HEK293 (cell line): ENCODE measurements around the gene UCN2.

Source experiments
- CTCF ChIP-seq: fragments of 450-650 bp; formaldehyde crosslinking; IDR thresholded peaks from 2 replicates; pipeline ENCODE4 v1.5.1; 2016; ENCODE audit warnings: missing biosample characterization, missing genetic modification characterization
- KLF16 ChIP-seq: fragments of 450-650 bp; formaldehyde crosslinking; IDR thresholded peaks from 2 replicates; pipeline ENCODE4 v1.5.1; 2017; ENCODE audit warnings: missing biosample characterization, missing genetic modification characterization
- KLF9 ChIP-seq: fragments of 450-650 bp; formaldehyde crosslinking; IDR thresholded peaks from 2 replicates; pipeline ENCODE4 v1.5.1; 2016; ENCODE audit warnings: missing biosample characterization, missing genetic modification characterization, low read depth
- REPIN1 ChIP-seq: fragments of 450-650 bp; formaldehyde crosslinking; IDR thresholded peaks from 2 replicates; pipeline ENCODE4 v1.5.1; 2017; ENCODE audit warnings: missing biosample characterization, missing genetic modification characterization, low read depth
- ZNF274 ChIP-seq, 2 experiments: fragments of 200-500 bp in 1 of 2; fragments of 450-650 bp in 1 of 2; sonication (Bioruptor generic) in 1 of 2; formaldehyde crosslinking in 1 of 2; IDR thresholded peaks; 2 replicates each; pipeline versions ENCODE4 v1.5.1 to v1.6.1; 2014 to 2016; ENCODE audit warnings: borderline replicate concordance in 1 of 2, inconsistent platforms in 1 of 2, low read length in 1 of 2, missing biosample characterization in 1 of 2, missing genetic modification characterization in 1 of 2
- ZNF292 ChIP-seq: fragments of 450-650 bp; formaldehyde crosslinking; IDR thresholded peaks from 2 replicates; pipeline ENCODE4 v1.5.1; 2016; ENCODE audit warnings: low read depth, missing biosample characterization, missing genetic modification characterization, borderline replicate concordance
- ZNF530 ChIP-seq: fragments of 450-650 bp; formaldehyde crosslinking; IDR thresholded peaks from 2 replicates; pipeline ENCODE4 v1.5.1; 2016; ENCODE audit warnings: low read depth, missing biosample characterization, missing genetic modification characterization
- ZNF660 ChIP-seq: fragments of 450-650 bp; IDR thresholded peaks from 2 replicates; pipeline ENCODE4 v1.5.1; 2018; ENCODE audit warnings: missing biosample characterization, mild to moderate bottlenecking, missing genetic modification characterization
- ZNF785 ChIP-seq: fragments of 450-650 bp; formaldehyde crosslinking; IDR thresholded peaks from 2 replicates; pipeline ENCODE4 v1.5.1; 2016; ENCODE audit warnings: missing biosample characterization, missing genetic modification characterization

- TF ChIP-seq CTCF (tag by site-specific recombination) (no peak), KLF16 (tag by site-specific recombination) (no peak), ZNF785 (no peak), REPIN1 (tag by site-specific recombination) (no peak), ZNF274 (IDR thresholded peaks at IDR 0.05; ENCODE audit: low read length) (no peak), ZNF274 (tag by site-specific recombination; IDR thresholded peaks at IDR 0.05; ENCODE audit: borderline replicate concordance) (no peak), ZNF660 (no peak), ZNF292 (tag by site-specific recombination) (no peak), KLF9 (no peak), ZNF530 (tag by site-specific recombination) (no peak)
Measured at GRCh38 chr3:48591886-48592518, 28.4 kb upstream of the UCN2 start.
